Endothelial cell of umbilical vein (primary cell): Measurements from ENCODE around the gene GUCA2B. TPM values are rescaled to one million over a fixed set of nuclear protein-coding genes. Genes with fewer than 3 reads are reported as not detected.

Source experiments
- BruUV-seq: library from RNA; stranded (reverse); fragments of 400-500 nt; replicated peaks from 2 replicates; lab custom pipeline; 2021; lab: Mats Ljungman, UMichigan
- CTCF ChIA-PET: fragments of 300-600, 350-600 bp; sonication (Branson Sonifier 250); formaldehyde crosslinking; loops from one replicate; lab custom pipeline; 2021; ENCODE audit warnings: antibody characterized with exemption, inconsistent platforms; lab: Charles Lee
- POLR2A ChIA-PET: fragments of 300-600, 350-600 bp; sonication (Branson Sonifier 250); formaldehyde crosslinking; loops from one replicate; lab custom pipeline; 2021; ENCODE audit warnings: antibody characterized with exemption, inconsistent platforms; lab: Charles Lee
- DNase-seq: peaks from one replicate; pipeline ENCODE4 v3.0.0-alpha.2; 2011; ENCODE audit warnings: low read depth, low spot score
- FAIRE-seq: peaks from 2 replicates; lab custom pipeline; 2011; peaks lifted over from hg19 to GRCh38; lab: Jason Lieb, UNC
- H2AFZ ChIP-seq: 2 replicates; pipeline ENCODE4 v1.6.0; 2012; ENCODE audit warnings: low read depth, low read length, control low read depth, inconsistent platforms
- H3K27ac ChIP-seq: 2 replicates; pipeline ENCODE4 v1.5.1; 2011; ENCODE audit warnings: low read depth, mild to moderate bottlenecking, control low read depth, low read length, moderate library complexity; ENCODE audit not compliant: insufficient read depth
- H3K27me3 ChIP-seq, 2 experiments: 2 replicates each; pipeline versions ENCODE4 v1.6.0 to v1.6.1; 2011; ENCODE audit warnings: low read length in 2 of 2, mixed read lengths in 1 of 2; ENCODE audit not compliant: control insufficient read depth in 2 of 2, insufficient read depth in 2 of 2
- H3K36me3 ChIP-seq, 2 experiments: 2 replicates in 1 of 2; 3 replicates in 1 of 2; pipeline ENCODE4 v1.5.1; 2011; ENCODE audit warnings: low read length in 2 of 2, mild to moderate bottlenecking in 1 of 2, moderate library complexity in 1 of 2; ENCODE audit not compliant: control insufficient read depth in 2 of 2, insufficient read depth in 2 of 2; ENCODE audit errors: extremely low read depth in 1 of 2
- H3K4me1 ChIP-seq: 3 replicates; pipeline ENCODE4 v1.5.1; 2011; ENCODE audit warnings: mild to moderate bottlenecking, low read length; ENCODE audit not compliant: control insufficient read depth, insufficient read depth; ENCODE audit errors: extremely low read depth
- H3K4me2 ChIP-seq: 2 replicates; pipeline ENCODE4 v1.6.1; 2011; ENCODE audit warnings: low read length, control low read depth, mixed read lengths; ENCODE audit not compliant: insufficient read depth
- H3K4me3 ChIP-seq, 3 experiments: fragments of 200-600 bp in 1 of 3; sonication (generic), shearing (Covaris generic) in 1 of 3; replicated peaks in 1 of 3; 2 replicates each; pipeline ENCODE4 v1.5.1; 2011 to 2016; ENCODE audit warnings: control low read depth in 3 of 3, low read length in 3 of 3, mild to moderate bottlenecking in 2 of 3, inconsistent platforms in 1 of 3, low read depth in 1 of 3, moderate library complexity in 1 of 3; ENCODE audit not compliant: insufficient read depth in 1 of 3
- H3K79me2 ChIP-seq: 2 replicates; pipeline ENCODE4 v1.6.0; 2012; ENCODE audit warnings: low read length, inconsistent platforms; ENCODE audit not compliant: control insufficient read depth, insufficient read depth
- H3K9ac ChIP-seq: replicated peaks from 2 replicates; pipeline ENCODE3; 2011; ENCODE audit warnings: low read length, control low read depth; ENCODE audit not compliant: insufficient read depth; ENCODE audit errors: extremely low read depth
- H3K9me1 ChIP-seq: replicated peaks from 3 replicates; pipeline ENCODE4 v1.6.0; 2011; ENCODE audit warnings: mild to moderate bottlenecking, low read length; ENCODE audit not compliant: control insufficient read depth, insufficient read depth; ENCODE audit errors: extremely low read depth
- H3K9me3 ChIP-seq: replicated peaks from 2 replicates; pipeline ENCODE4 v1.5.1; 2012; ENCODE audit warnings: low read length, inconsistent platforms; ENCODE audit not compliant: control insufficient read depth, insufficient read depth
- H4K20me1 ChIP-seq: replicated peaks from 2 replicates; pipeline ENCODE3; 2011; ENCODE audit warnings: mild to moderate bottlenecking, low read length; ENCODE audit not compliant: control insufficient read depth, insufficient read depth; ENCODE audit errors: extremely low read depth
- EZH2 ChIP-seq: IDR thresholded peaks from 2 replicates; pipeline ENCODE4 v1.6.1; 2012; ENCODE audit warnings: borderline replicate concordance, low read depth, mild to moderate bottlenecking, moderate library complexity, low read length, inconsistent platforms; ENCODE audit not compliant: severe bottlenecking
- FOS ChIP-seq: IDR thresholded peaks from 2 replicates; pipeline ENCODE4 v1.6.1; 2011; ENCODE audit warnings: mild to moderate bottlenecking, low read length, moderate library complexity, borderline replicate concordance; ENCODE audit not compliant: insufficient read depth
- GATA2 ChIP-seq: IDR thresholded peaks from 2 replicates; pipeline ENCODE4 v1.7.0; 2011; ENCODE audit warnings: low read depth, mild to moderate bottlenecking, moderate library complexity, mixed read lengths, low read length; ENCODE audit not compliant: insufficient read length, insufficient read depth
- JUN ChIP-seq: IDR thresholded peaks from 2 replicates; pipeline ENCODE4 v1.6.1; 2011; ENCODE audit warnings: borderline replicate concordance, low read depth; ENCODE audit not compliant: insufficient read length, insufficient read depth
- MAX ChIP-seq: IDR thresholded peaks from 2 replicates; pipeline ENCODE4 v1.6.1; 2011; ENCODE audit not compliant: insufficient read depth, insufficient read length
- MYC ChIP-seq: IDR thresholded peaks from one replicate; pipeline ENCODE4 v1.6.1; 2011; ENCODE audit warnings: mild to moderate bottlenecking, low read depth, low read length
- POLR2A ChIP-seq: IDR thresholded peaks from 2 replicates; pipeline ENCODE4 v1.6.1; 2012; ENCODE audit warnings: low read depth, mild to moderate bottlenecking, control low read depth, low read length
- POLR2AphosphoS5 ChIP-seq: IDR thresholded peaks from 2 replicates; pipeline ENCODE4 v1.6.1; 2012; ENCODE audit warnings: low read depth, mild to moderate bottlenecking, control low read depth, low read length, moderate library complexity; ENCODE audit not compliant: insufficient read depth
- dilution Hi-C: fragments of 300-500 bp; cut with MboI; formaldehyde crosslinking; loops from one replicate; pipeline ENCODE4 v1.15.0; 2019; ENCODE audit warnings: low sequenced_read_pairs; ENCODE audit not compliant: extremely low pct_ligation_motif_present
- intact Hi-C: fragments of 100-400 bp; cut with micrococcal nuclease; formaldehyde crosslinking; loops from one replicate; pipeline ENCODE4 v1.10.0; 2022
- polyA plus RNA-seq, 4 experiments: library from polyadenylated mRNA; depleted of rRNA in 3 of 4; stranded (reverse) in 3 of 4; unstranded in 1 of 4; fragments of >200 nt; gene quantifications; 2 replicates each; pipeline versions ENCODE4 v1.2.1 to v1.2.3, GENCODE V29; 2011 to 2012; ENCODE audit warnings: missing spikeins in 1 of 4
- total RNA-seq: library from RNA; stranded (reverse); gene quantifications from 2 replicates; pipeline ENCODE4 v1.2.3, GENCODE V29; 2021

The GUCA2B gene
- total and polyA plus RNA-seq, 2 donors (not counting 3 experiments of a cell fraction or from before 2014, with no cell fraction given): not detected

- H3K27ac ChIP-seq: no peak overlapping the region
- intact Hi-C loops (no loop called here), dilution Hi-C loops (no loop called here)
- TF ChIP-seq FOS (no peak), GATA2 (peak; percentile 24)
- POLR2A ChIA-PET: no interaction called here
- H3K9ac ChIP-seq: no peak overlapping the region
- no peak overlapping the region for H2AFZ ChIP-seq
- no peak for FAIRE-seq
- no TSS peak for BruUV-seq
- no peak for DNase-seq
- H3K27me3 ChIP-seq: no peaks in the 10 kb centered on the region
- no peaks in the 10 kb centered on the region for H3K79me2 ChIP-seq
- H3K9me3 ChIP-seq: no peaks in the 10 kb centered on the region
- CTCF ChIA-PET: interaction anchor here (0.6 to 1.2 kb wide), 2 partner anchors 10 kb away, joined by 3 to 6 read pairs; no protein-coding TSS in a partner anchor
- no peaks in the 10 kb centered on the region for H4K20me1 ChIP-seq
- H3K4me2 ChIP-seq: no peak overlapping the region
- H3K36me3 ChIP-seq: peaks cover 0 to 2% of the 10 kb centered on the region in 2 experiments
- no peaks in the 10 kb centered on the region for H3K9me1 ChIP-seq
- peaks cover 29% of the 10 kb centered on the region for H3K4me1 ChIP-seq
- no peak overlapping the region for H3K4me3 ChIP-seq
Measured at GRCh38 chr1:42183210-42183956, 30.2 kb downstream of the GUCA2B start.

GRCh38 chr1:42183957-42184268 is 30.7 kb downstream of the GUCA2B start:
- no peaks in the 10 kb centered on the region for H4K20me1 ChIP-seq
- dilution Hi-C loops: no loop called here
- FAIRE-seq (peak; percentile 28), DNase-seq (no peak)
- POLR2A ChIA-PET: no interaction called here
- H3K27ac ChIP-seq: no peak overlapping the region
- H3K27me3 ChIP-seq: no peaks in the 10 kb centered on the region
- H3K4me1 ChIP-seq: peaks cover 29% of the 10 kb centered on the region
- intact Hi-C loops: no loop called here
- TF ChIP-seq EZH2 (no peak), MAX (no peak), GATA2 (peak; percentile 1), JUN (no peak), POLR2AphosphoS5 (no peak), POLR2A (no peak), MYC (no peak)
- H3K4me3 ChIP-seq: no peak overlapping the region
- CTCF ChIA-PET: interaction anchor here (1.2 to 1.9 kb wide), 2 partner anchors 10 to 37 kb away, joined by 4 to 6 read pairs; no protein-coding TSS in a partner anchor
- H3K9ac ChIP-seq: no peak overlapping the region
- H3K4me2 ChIP-seq: no peak overlapping the region
- no peak overlapping the region for H2AFZ ChIP-seq
- peaks cover 0 to 2% of the 10 kb centered on the region in 2 experiments for H3K36me3 ChIP-seq
- no peaks in the 10 kb centered on the region for H3K79me2 ChIP-seq
- BruUV-seq: no TSS peak
- H3K9me3 ChIP-seq: no peaks in the 10 kb centered on the region
- no peaks in the 10 kb centered on the region for H3K9me1 ChIP-seq
